Liver (tissue), 3 donors: ENCODE results near the gene IFT25.

Experiments used
- CTCF ChIP-seq: fragments of 150-350 bp; IDR thresholded peaks from 2 replicates; pipeline ENCODE4 v1.5.1; 2017; ENCODE audit warnings: improper control_type of control experiment, low read depth, low read length; ENCODE audit not compliant: missing input control
- SP1 ChIP-seq: IDR thresholded peaks from 2 replicates; pipeline ENCODE4 v1.6.1; 2018; ENCODE audit warnings: antibody characterized with exemption, mild to moderate bottlenecking
- donor health status: healthy.
- donor health status: healthy.

GRCh38 chr1:53964109-53964508 is 18.6 kb upstream of the IFT25 start:
- TF ChIP-seq SP1 (no peak), CTCF (no peak)
